Ramos (cell line): ENCODE data around the gene HMGA1.

Experiments used
- in situ Hi-C: fragments of 300-500 bp; cut with MboI; formaldehyde crosslinking; loops from one replicate; pipeline ENCODE4 v1.14.3; 2022; ENCODE audit warnings: low sequenced_read_pairs; ENCODE audit not compliant: unreplicated experiment

Gene HMGA1

GRCh38 chr6:34284563-34285447, 48.1 kb downstream of the HMGA1 start:
- in situ Hi-C loops, result no loop called here

- in situ Hi-C loops, result no loop called here
These were observed 48.9 kb downstream of the HMGA1 start for GRCh38 chr6:34285448-34286164.

GRCh38 chr6:34288581-34288980, 51.9 kb downstream of the HMGA1 start:
- in situ Hi-C loops, result no loop called here

- in situ Hi-C loops, result no loop called here
These were observed 52.5 kb downstream of the HMGA1 start for GRCh38 chr6:34289137-34289536.

- in situ Hi-C loops, result no loop called here
These were observed 56.3 kb downstream of the HMGA1 start for GRCh38 chr6:34292954-34293353.

- in situ Hi-C loops, result no loop called here
These were observed 59.0 kb downstream of the HMGA1 start for GRCh38 chr6:34295721-34296120.
